Spleen (tissue), 11 donors: Measurements from ENCODE around the gene MAP7D1. TPM values are rescaled to one million over a fixed set of nuclear protein-coding genes. Genes with fewer than 3 reads are reported as not detected.

Experiments used
- DNase-seq: peaks from one replicate; pipeline ENCODE4 v3.0.0-alpha.2; 2020
- H3K27ac ChIP-seq, 8 donors: fragments of 200-600 bp; sonication (generic) in 7 of 8; 1 replicate in 4 of 8; 2 replicates in 4 of 8; pipeline versions ENCODE4 v1.5.0 to v1.8.0; 2016 to 2021; ENCODE audit warnings: inconsistent platforms in 4 of 8, mild to moderate bottlenecking in 4 of 8, moderate library complexity in 1 of 8
- H3K27me3 ChIP-seq, 7 donors: fragments of 200-600 bp; sonication (generic) in 6 of 7; replicated peaks in 1 of 7; 1 replicate in 4 of 7; 2 replicates in 3 of 7; pipeline versions ENCODE4 v1.5.0 to v1.8.0; 2016 to 2021; ENCODE audit warnings: inconsistent platforms in 3 of 7, mild to moderate bottlenecking in 1 of 7
- H3K36me3 ChIP-seq, 6 donors: fragments of 200-600 bp; sonication (generic) in 5 of 6; 1 replicate in 4 of 6; 2 replicates in 2 of 6; pipeline versions ENCODE4 v1.5.0 to v1.8.0; 2016 to 2021; ENCODE audit warnings: inconsistent platforms in 2 of 6
- H3K4me1 ChIP-seq, 6 donors: fragments of 200-600 bp; sonication (generic) in 5 of 6; 1 replicate in 3 of 6; 2 replicates in 3 of 6; pipeline versions ENCODE4 v1.5.0 to v1.8.0; 2016 to 2021; ENCODE audit warnings: inconsistent platforms in 3 of 6
- H3K4me3 ChIP-seq, 8 donors: fragments of 200-600 bp; sonication (generic) in 7 of 8; 1 replicate in 4 of 8; 2 replicates in 4 of 8; pipeline versions ENCODE4 v1.5.0 to v1.8.0; 2016 to 2021; ENCODE audit warnings: inconsistent platforms in 4 of 8, mild to moderate bottlenecking in 4 of 8, moderate library complexity in 2 of 8
- H3K9me3 ChIP-seq, 8 donors: fragments of 200-600 bp; sonication (generic) in 7 of 8; 1 replicate in 4 of 8; 2 replicates in 4 of 8; pipeline versions ENCODE4 v1.5.0 to v1.8.0; 2016 to 2021; ENCODE audit warnings: inconsistent platforms in 4 of 8
- CTCF ChIP-seq, 11 experiments: fragments of 200-600 bp in 7 of 11; fragments of 450-650 bp in 4 of 11; sonication (generic) in 4 of 11; IDR thresholded peaks in 8 of 11; conservative IDR thresholded peaks in 3 of 11; 1 replicate in 7 of 11; 2 replicates in 4 of 11; pipeline versions ENCODE4 v1.4.0 to v1.8.0; 2016 to 2021; ENCODE audit warnings: antibody characterized with exemption in 11 of 11, inconsistent platforms in 4 of 11, mild to moderate bottlenecking in 1 of 11
- POLR2A ChIP-seq, 3 donors: fragments of 450-650 bp; IDR thresholded peaks; one replicate each; pipeline ENCODE4 v1.5.1; 2017; ENCODE audit warnings: antibody characterized with exemption in 3 of 3, mild to moderate bottlenecking in 1 of 3
- POLR2AphosphoS5 ChIP-seq, 3 donors: sonication (generic); formaldehyde crosslinking; IDR thresholded peaks; one replicate each; pipeline ENCODE4 v1.5.1; 2017; ENCODE audit warnings: antibody characterized with exemption in 3 of 3
- WGBS, 5 donors: extraction: QIAGEN DNeasy Blood & Tissue Kit in 3 of 5; methylation state at CpG; one replicate each; pipeline versions ENCODE4 v1.1.5 to v1.1.7; 2013 to 2018; 5-methylcytosine and 5-hydroxymethylcytosine counted together
- intact Hi-C: fragments of 100-400 bp; cut with DNase I; formaldehyde crosslinking; loops from one replicate; pipeline ENCODE4 v1.15.0; 2023; ENCODE audit warnings: low total_unique reads
- polyA plus RNA-seq, 3 donors: library from polyadenylated mRNA; stranded (reverse); fragments of 200-250 nt; gene quantifications; one replicate each; pipeline ENCODE4 v1.2.1, GENCODE V29; 2013
- total RNA-seq, 7 donors: library from RNA; depleted of rRNA in 3 of 7; stranded (reverse); fragments of >200 nt in 3 of 7; fragmentation: NEBNext Ultra II Directional in 4 of 7; extraction: Animal tissue kit (Norgen Biotek cat#: 25700) in 4 of 7; gene quantifications; one replicate each; pipeline versions ENCODE4 v1.1.0 to v1.2.1, GENCODE V29; 2016 to 2021
- donor health status: healthy with polysubstance abuse.
- donor health status: DM: no; HTN: no; CAD: no; lungs with moderate emphysema.
- donor health status: DM: no; HTN: no; CAD: no.
- donor health status: Bipolar disorder and iron deficiency.
- donor health status: healthy.
- donor health status: DM: no; HTN: no; CAD: no.
- donor health status: DM: yes; HTN: yes; CAD: no.

The MAP7D1 gene
- total and polyA plus RNA-seq, 10 donors, result 30.4 to 116 (median 88.0) TPM

GRCh38 chr1:36136535-36136934, 19.4 kb upstream of the MAP7D1 start:
- H3K4me1 ChIP-seq, result peaks cover 10 to 51% (median 32%) of the 10 kb centered on the region in 6 donors
- 76 to 91% (median 88%) methylated on average over 1 of the region's 1 CpG for WGBS, 5 donors
- no peaks in the 10 kb centered on the region for H3K27me3 ChIP-seq
- H3K27ac ChIP-seq, result peak overlapping the region in 7 of 8 donors; percentile 8 to 62 (median 44)
- TF ChIP-seq POLR2A (IDR thresholded peaks at IDR 0.05) (no peak), CTCF (IDR thresholded peaks at IDR 0.05 in 8 of 11, conservative IDR thresholded peaks at IDR 0.05 in 3 of 11) (no peak), POLR2AphosphoS5 (IDR thresholded peaks at IDR 0.05) (no peak)
- no peak overlapping the region for H3K4me3 ChIP-seq
- intact Hi-C loops, result loop anchor here (5.0 kb wide), 1 partner anchor 34 kb away; no protein-coding TSS in a partner anchor
- H3K36me3 ChIP-seq, result peaks cover 0 to 49% (median 32%) of the 10 kb centered on the region in 6 donors
- no peaks in the 10 kb centered on the region for H3K9me3 ChIP-seq
- DNase-seq, result no peak

- H3K27me3 ChIP-seq, result no peaks in the 10 kb centered on the region
- H3K4me3 ChIP-seq, result no peak overlapping the region
- intact Hi-C loops, result loop anchor here (5.0 kb wide), 1 partner anchor 35 kb away; no protein-coding TSS in a partner anchor
- H3K4me1 ChIP-seq, result peaks cover 13 to 58% (median 38%) of the 10 kb centered on the region in 6 donors
- TF ChIP-seq CTCF (IDR thresholded peaks at IDR 0.05 in 8 of 11, conservative IDR thresholded peaks at IDR 0.05 in 3 of 11), result no peak
- TF ChIP-seq POLR2AphosphoS5 (IDR thresholded peaks at IDR 0.05), result no peak
- no peak for TF ChIP-seq POLR2A (IDR thresholded peaks at IDR 0.05)
- H3K9me3 ChIP-seq, result no peaks in the 10 kb centered on the region
- DNase-seq, result no peak
- H3K36me3 ChIP-seq, result peaks cover 0 to 50% (median 32%) of the 10 kb centered on the region in 6 donors
- 62 to 79% (median 75%) methylated on average over 5 of the region's 5 CpGs for WGBS, 5 donors
- peak overlapping the region in 6 of 8 donors; percentile 22 to 62 (median 38) for H3K27ac ChIP-seq
Measured at GRCh38 chr1:36137226-36137625, 18.7 kb upstream of the MAP7D1 start.

GRCh38 chr1:36137776-36138175, 18.2 kb upstream of the MAP7D1 start:
- Histone ChIP-seq H3K27ac (peak overlapping the region in 1 of 8 donors; percentile 58), H3K4me1 (peaks cover 16 to 64% (median 43%) of the 10 kb centered on the region in 6 donors), H3K9me3 (no peaks in the 10 kb centered on the region), H3K4me3 (no peak overlapping the region), H3K36me3 (peaks cover 0 to 53% (median 32%) of the 10 kb centered on the region in 6 donors), H3K27me3 (no peaks in the 10 kb centered on the region)
- intact Hi-C loops, result loop anchor here (5.0 kb wide), 1 partner anchor 35 kb away; no protein-coding TSS in a partner anchor
- DNase-seq, result no peak
- no peak for TF ChIP-seq POLR2A (IDR thresholded peaks at IDR 0.05)
- TF ChIP-seq POLR2AphosphoS5 (IDR thresholded peaks at IDR 0.05), result no peak
- no peak for TF ChIP-seq CTCF (IDR thresholded peaks at IDR 0.05 in 8 of 11, conservative IDR thresholded peaks at IDR 0.05 in 3 of 11)
- 90 to 96% (median 93%) methylated on average over 3 of the region's 3 CpGs for WGBS, 5 donors

GRCh38 chr1:36139521-36139920, 16.4 kb upstream of the MAP7D1 start:
- intact Hi-C loops, result loop anchor here (5.0 kb wide), 1 partner anchor 37 kb away; no protein-coding TSS in a partner anchor
- Histone ChIP-seq H3K27me3 (no peaks in the 10 kb centered on the region), H3K4me1 (peaks cover 14 to 68% (median 40%) of the 10 kb centered on the region in 6 donors), H3K9me3 (no peaks in the 10 kb centered on the region), H3K27ac (peak overlapping the region in 2 of 8 donors; percentile 8 to 29), H3K36me3 (peaks cover 0 to 53% (median 32%) of the 10 kb centered on the region in 6 donors), H3K4me3 (no peak overlapping the region)
- 70 to 92% (median 85%) methylated on average over 5 of the region's 5 CpGs for WGBS, 5 donors
- DNase-seq, result no peak
- TF ChIP-seq CTCF (IDR thresholded peaks at IDR 0.05 in 8 of 11, conservative IDR thresholded peaks at IDR 0.05 in 3 of 11) (no peak), POLR2AphosphoS5 (IDR thresholded peaks at IDR 0.05) (no peak), POLR2A (IDR thresholded peaks at IDR 0.05) (no peak)
